ENCODE data around the gene OTUD4. TPM values are rescaled to one million over a fixed set of nuclear protein-coding genes. Genes with fewer than 3 reads are reported as not detected.

Gene OTUD4
- total RNA-seq, 1 donor from 2014 or later = 38.3 TPM

DNA sequence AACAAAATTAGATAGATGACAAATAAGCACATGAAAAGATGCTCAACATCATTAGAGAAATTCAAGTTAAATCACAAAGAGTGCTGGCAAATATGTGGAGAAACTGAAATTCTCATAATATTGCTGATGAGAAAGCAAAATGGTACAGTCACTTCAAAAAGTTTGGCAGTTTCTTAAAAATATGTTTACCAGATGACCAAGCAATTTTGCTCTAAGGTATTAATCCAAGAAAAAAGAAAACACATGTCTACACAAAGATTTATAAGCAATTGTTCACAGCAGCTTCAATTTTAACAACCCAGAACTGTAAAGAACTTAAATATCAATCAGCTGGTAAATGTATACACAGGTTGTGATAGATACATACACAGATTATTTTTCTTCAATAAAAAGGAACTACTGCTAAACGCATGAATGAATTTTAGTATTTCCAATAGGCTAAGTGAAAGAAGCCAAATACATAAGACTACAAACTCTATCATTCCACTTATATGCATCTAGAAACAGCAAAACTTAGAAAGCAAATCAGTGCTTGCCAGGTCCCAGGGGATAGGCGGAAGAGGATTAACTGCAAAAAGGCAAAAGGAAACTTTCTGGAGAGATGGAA lies 11.7 kb downstream of the OTUD4 start:
- no peak for DNase-seq (ENCODE audit: low spot score in 2 of 2, unreplicated experiment in 2 of 2)
- no peaks in the 10 kb centered on the region for H3K4me1 Mint-ChIP-seq
- TF ChIP-seq, protein P1, sequence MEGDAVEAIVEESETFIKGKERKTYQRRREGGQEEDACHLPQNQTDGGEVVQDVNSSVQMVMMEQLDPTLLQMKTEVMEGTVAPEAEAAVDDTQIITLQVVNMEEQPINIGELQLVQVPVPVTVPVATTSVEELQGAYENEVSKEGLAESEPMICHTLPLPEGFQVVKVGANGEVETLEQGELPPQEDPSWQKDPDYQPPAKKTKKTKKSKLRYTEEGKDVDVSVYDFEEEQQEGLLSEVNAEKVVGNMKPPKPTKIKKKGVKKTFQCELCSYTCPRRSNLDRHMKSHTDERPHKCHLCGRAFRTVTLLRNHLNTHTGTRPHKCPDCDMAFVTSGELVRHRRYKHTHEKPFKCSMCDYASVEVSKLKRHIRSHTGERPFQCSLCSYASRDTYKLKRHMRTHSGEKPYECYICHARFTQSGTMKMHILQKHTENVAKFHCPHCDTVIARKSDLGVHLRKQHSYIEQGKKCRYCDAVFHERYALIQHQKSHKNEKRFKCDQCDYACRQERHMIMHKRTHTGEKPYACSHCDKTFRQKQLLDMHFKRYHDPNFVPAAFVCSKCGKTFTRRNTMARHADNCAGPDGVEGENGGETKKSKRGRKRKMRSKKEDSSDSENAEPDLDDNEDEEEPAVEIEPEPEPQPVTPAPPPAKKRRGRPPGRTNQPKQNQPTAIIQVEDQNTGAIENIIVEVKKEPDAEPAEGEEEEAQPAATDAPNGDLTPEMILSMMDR (IDR thresholded peaks at IDR 0.05; ENCODE audit: unreplicated experiment) = no peak
- H3K36me3 Mint-ChIP-seq = peaks cover 37% of the 10 kb centered on the region
- H3K9me3 Mint-ChIP-seq = no peaks in the 10 kb centered on the region
- no peak overlapping the region for H3K4me3 Mint-ChIP-seq
- no peaks in the 10 kb centered on the region for H3K27me3 Mint-ChIP-seq (ENCODE audit: low read depth)
- no peak overlapping the region for H3K27ac Mint-ChIP-seq

- TF ChIP-seq, protein P1 (IDR thresholded peaks at IDR 0.05; ENCODE audit: unreplicated experiment) = no peak
- Mint-ChIP-seq H3K4me3 (no peak overlapping the region), H3K9me3 (no peaks in the 10 kb centered on the region), H3K27me3 (ENCODE audit: low read depth) (no peaks in the 10 kb centered on the region), H3K36me3 (peaks cover 35% of the 10 kb centered on the region), H3K27ac (no peak overlapping the region), H3K4me1 (no peaks in the 10 kb centered on the region)
- DNase-seq (ENCODE audit: low spot score in 2 of 2, unreplicated experiment in 2 of 2) = no peak
These were observed 12.5 kb downstream of the OTUD4 start for GRCh38 chr4:145167887-145168286.

DNA sequence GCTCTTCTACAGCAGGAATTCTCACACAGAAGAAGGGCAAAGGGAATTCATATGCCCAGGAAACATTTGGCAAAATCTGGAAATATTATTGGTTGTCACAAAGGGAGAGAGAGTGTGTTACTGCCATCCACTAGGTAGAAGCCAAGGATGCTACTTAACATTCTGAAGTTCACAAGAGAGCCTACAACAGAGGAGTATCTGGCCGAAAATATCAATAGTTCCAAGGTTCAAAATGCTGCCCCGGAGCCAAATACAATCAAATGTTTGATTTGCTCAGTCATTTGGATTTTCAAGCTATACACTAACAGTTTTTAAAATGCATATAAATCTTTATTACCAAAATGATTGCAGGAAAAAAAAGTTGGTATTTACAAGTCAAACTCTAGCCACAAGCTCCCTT lies 18.8 kb downstream of the OTUD4 start:
- Mint-ChIP-seq H3K36me3 (peaks cover 23% of the 10 kb centered on the region), H3K27ac (no peak overlapping the region), H3K27me3 (ENCODE audit: low read depth) (no peaks in the 10 kb centered on the region), H3K4me3 (no peak overlapping the region), H3K4me1 (no peaks in the 10 kb centered on the region), H3K9me3 (no peaks in the 10 kb centered on the region)
- TF ChIP-seq, protein P1 (IDR thresholded peaks at IDR 0.05; ENCODE audit: unreplicated experiment) = no peak
- DNase-seq (ENCODE audit: low spot score in 2 of 2, unreplicated experiment in 2 of 2) = no peak

- H3K27me3 Mint-ChIP-seq (ENCODE audit: low read depth) = no peaks in the 10 kb centered on the region
- H3K4me1 Mint-ChIP-seq = no peaks in the 10 kb centered on the region
- no peak overlapping the region for H3K4me3 Mint-ChIP-seq
- H3K9me3 Mint-ChIP-seq = no peaks in the 10 kb centered on the region
- peaks cover 26% of the 10 kb centered on the region for H3K36me3 Mint-ChIP-seq
- TF ChIP-seq, protein P1 (IDR thresholded peaks at IDR 0.05; ENCODE audit: unreplicated experiment) = no peak
- no peak overlapping the region for H3K27ac Mint-ChIP-seq
- DNase-seq (ENCODE audit: low spot score in 2 of 2, unreplicated experiment in 2 of 2) = no peak
These were observed 23.4 kb downstream of the OTUD4 start for GRCh38 chr4:145156986-145157385.

GRCh38 chr4:145155268-145155870 lies 25.0 kb downstream of the OTUD4 start:
- H3K36me3 Mint-ChIP-seq = peaks cover 24% of the 10 kb centered on the region

More at GRCh38 chr4:145155268-145155870, 25.0 kb downstream of the OTUD4 start:
- no peak overlapping the region for H3K4me3 Mint-ChIP-seq
- H3K4me1 Mint-ChIP-seq = no peaks in the 10 kb centered on the region
- no peak overlapping the region for H3K27ac Mint-ChIP-seq
- TF ChIP-seq, protein P1 (IDR thresholded peaks at IDR 0.05; ENCODE audit: unreplicated experiment) = no peak
- H3K27me3 Mint-ChIP-seq (ENCODE audit: low read depth) = no peaks in the 10 kb centered on the region
- H3K9me3 Mint-ChIP-seq = no peaks in the 10 kb centered on the region
- no peak for DNase-seq (ENCODE audit: low spot score in 2 of 2, unreplicated experiment in 2 of 2)

All from mesothelial cell of epicardium (in vitro differentiated cells).